Endothelial cell of umbilical vein (primary cell): ENCODE results near the gene PEX5L. TPM values are rescaled to one million over a fixed set of nuclear protein-coding genes. Genes with fewer than 3 reads are reported as not detected.

Source experiments
- BruUV-seq: library from RNA; stranded (reverse); fragments of 400-500 nt; replicated peaks from 2 replicates; lab custom pipeline; 2021; lab: Mats Ljungman, UMichigan
- CTCF ChIA-PET: fragments of 300-600, 350-600 bp; sonication (Branson Sonifier 250); formaldehyde crosslinking; loops from one replicate; lab custom pipeline; 2021; ENCODE audit warnings: antibody characterized with exemption, inconsistent platforms; lab: Charles Lee
- POLR2A ChIA-PET: fragments of 300-600, 350-600 bp; sonication (Branson Sonifier 250); formaldehyde crosslinking; loops from one replicate; lab custom pipeline; 2021; ENCODE audit warnings: antibody characterized with exemption, inconsistent platforms; lab: Charles Lee
- DNase-seq: peaks from one replicate; pipeline ENCODE4 v3.0.0-alpha.2; 2011; ENCODE audit warnings: low read depth, low spot score
- FAIRE-seq: peaks from 2 replicates; lab custom pipeline; 2011; peaks lifted over from hg19 to GRCh38; lab: Jason Lieb, UNC
- H2AFZ ChIP-seq: 2 replicates; pipeline ENCODE4 v1.6.0; 2012; ENCODE audit warnings: low read depth, low read length, control low read depth, inconsistent platforms
- H3K27ac ChIP-seq: 2 replicates; pipeline ENCODE4 v1.5.1; 2011; ENCODE audit warnings: low read depth, mild to moderate bottlenecking, control low read depth, low read length, moderate library complexity; ENCODE audit not compliant: insufficient read depth
- H3K27me3 ChIP-seq, 2 experiments: 2 replicates each; pipeline versions ENCODE4 v1.6.0 to v1.6.1; 2011; ENCODE audit warnings: low read length in 2 of 2, mixed read lengths in 1 of 2; ENCODE audit not compliant: control insufficient read depth in 2 of 2, insufficient read depth in 2 of 2
- H3K36me3 ChIP-seq, 2 experiments: 2 replicates in 1 of 2; 3 replicates in 1 of 2; pipeline ENCODE4 v1.5.1; 2011; ENCODE audit warnings: low read length in 2 of 2, mild to moderate bottlenecking in 1 of 2, moderate library complexity in 1 of 2; ENCODE audit not compliant: control insufficient read depth in 2 of 2, insufficient read depth in 2 of 2; ENCODE audit errors: extremely low read depth in 1 of 2
- H3K4me1 ChIP-seq: 3 replicates; pipeline ENCODE4 v1.5.1; 2011; ENCODE audit warnings: mild to moderate bottlenecking, low read length; ENCODE audit not compliant: control insufficient read depth, insufficient read depth; ENCODE audit errors: extremely low read depth
- H3K4me2 ChIP-seq: 2 replicates; pipeline ENCODE4 v1.6.1; 2011; ENCODE audit warnings: low read length, control low read depth, mixed read lengths; ENCODE audit not compliant: insufficient read depth
- H3K4me3 ChIP-seq, 3 experiments: fragments of 200-600 bp in 1 of 3; sonication (generic), shearing (Covaris generic) in 1 of 3; replicated peaks in 1 of 3; 2 replicates each; pipeline ENCODE4 v1.5.1; 2011 to 2016; ENCODE audit warnings: control low read depth in 3 of 3, low read length in 3 of 3, mild to moderate bottlenecking in 2 of 3, inconsistent platforms in 1 of 3, low read depth in 1 of 3, moderate library complexity in 1 of 3; ENCODE audit not compliant: insufficient read depth in 1 of 3
- H3K79me2 ChIP-seq: 2 replicates; pipeline ENCODE4 v1.6.0; 2012; ENCODE audit warnings: low read length, inconsistent platforms; ENCODE audit not compliant: control insufficient read depth, insufficient read depth
- H3K9ac ChIP-seq: replicated peaks from 2 replicates; pipeline ENCODE3; 2011; ENCODE audit warnings: low read length, control low read depth; ENCODE audit not compliant: insufficient read depth; ENCODE audit errors: extremely low read depth
- H3K9me1 ChIP-seq: replicated peaks from 3 replicates; pipeline ENCODE4 v1.6.0; 2011; ENCODE audit warnings: mild to moderate bottlenecking, low read length; ENCODE audit not compliant: control insufficient read depth, insufficient read depth; ENCODE audit errors: extremely low read depth
- H3K9me3 ChIP-seq: replicated peaks from 2 replicates; pipeline ENCODE4 v1.5.1; 2012; ENCODE audit warnings: low read length, inconsistent platforms; ENCODE audit not compliant: control insufficient read depth, insufficient read depth
- H4K20me1 ChIP-seq: replicated peaks from 2 replicates; pipeline ENCODE3; 2011; ENCODE audit warnings: mild to moderate bottlenecking, low read length; ENCODE audit not compliant: control insufficient read depth, insufficient read depth; ENCODE audit errors: extremely low read depth
- EZH2 ChIP-seq: IDR thresholded peaks from 2 replicates; pipeline ENCODE4 v1.6.1; 2012; ENCODE audit warnings: borderline replicate concordance, low read depth, mild to moderate bottlenecking, moderate library complexity, low read length, inconsistent platforms; ENCODE audit not compliant: severe bottlenecking
- FOS ChIP-seq: IDR thresholded peaks from 2 replicates; pipeline ENCODE4 v1.6.1; 2011; ENCODE audit warnings: mild to moderate bottlenecking, low read length, moderate library complexity, borderline replicate concordance; ENCODE audit not compliant: insufficient read depth
- GATA2 ChIP-seq: IDR thresholded peaks from 2 replicates; pipeline ENCODE4 v1.7.0; 2011; ENCODE audit warnings: low read depth, mild to moderate bottlenecking, moderate library complexity, mixed read lengths, low read length; ENCODE audit not compliant: insufficient read length, insufficient read depth
- JUN ChIP-seq: IDR thresholded peaks from 2 replicates; pipeline ENCODE4 v1.6.1; 2011; ENCODE audit warnings: borderline replicate concordance, low read depth; ENCODE audit not compliant: insufficient read length, insufficient read depth
- MYC ChIP-seq: IDR thresholded peaks from one replicate; pipeline ENCODE4 v1.6.1; 2011; ENCODE audit warnings: mild to moderate bottlenecking, low read depth, low read length
- POLR2A ChIP-seq: IDR thresholded peaks from 2 replicates; pipeline ENCODE4 v1.6.1; 2012; ENCODE audit warnings: low read depth, mild to moderate bottlenecking, control low read depth, low read length
- POLR2AphosphoS5 ChIP-seq: IDR thresholded peaks from 2 replicates; pipeline ENCODE4 v1.6.1; 2012; ENCODE audit warnings: low read depth, mild to moderate bottlenecking, control low read depth, low read length, moderate library complexity; ENCODE audit not compliant: insufficient read depth
- dilution Hi-C: fragments of 300-500 bp; cut with MboI; formaldehyde crosslinking; loops from one replicate; pipeline ENCODE4 v1.15.0; 2019; ENCODE audit warnings: low sequenced_read_pairs; ENCODE audit not compliant: extremely low pct_ligation_motif_present
- intact Hi-C: fragments of 100-400 bp; cut with micrococcal nuclease; formaldehyde crosslinking; loops from one replicate; pipeline ENCODE4 v1.10.0; 2022
- polyA plus RNA-seq, 4 experiments: library from polyadenylated mRNA; depleted of rRNA in 3 of 4; stranded (reverse) in 3 of 4; unstranded in 1 of 4; fragments of >200 nt; gene quantifications; 2 replicates each; pipeline versions ENCODE4 v1.2.1 to v1.2.3, GENCODE V29; 2011 to 2012; ENCODE audit warnings: missing spikeins in 1 of 4
- total RNA-seq: library from RNA; stranded (reverse); gene quantifications from 2 replicates; pipeline ENCODE4 v1.2.3, GENCODE V29; 2021
- TF ChIP-seq, protein P1 (sequence below), 2 donors: IDR thresholded peaks; 1 replicate in 1 of 2; 2 replicates in 1 of 2; pipeline ENCODE4 v1.5.1; 2011; ENCODE audit warnings: low read length in 2 of 2, mild to moderate bottlenecking in 2 of 2, moderate library complexity in 2 of 2, control low read depth in 1 of 2, inconsistent platforms in 1 of 2, low read depth in 1 of 2; ENCODE audit not compliant: insufficient read depth in 1 of 2; ENCODE audit errors: extremely low read depth in 1 of 2
- TF ChIP-seq, protein P2 (sequence below): IDR thresholded peaks from 2 replicates; pipeline ENCODE4 v1.6.1; 2011; ENCODE audit not compliant: insufficient read depth, insufficient read length

Gene PEX5L
- total and polyA plus RNA-seq, 2 donors (not counting 3 experiments of a cell fraction or from before 2014, with no cell fraction given), result not detected

- no peak overlapping the region for H2AFZ ChIP-seq
- H3K4me3 ChIP-seq, result no peak overlapping the region
- H3K9me3 ChIP-seq, result no peaks in the 10 kb centered on the region
- H4K20me1 ChIP-seq, result no peaks in the 10 kb centered on the region
- no peak overlapping the region for H3K9ac ChIP-seq
- H3K9me1 ChIP-seq, result no peaks in the 10 kb centered on the region
- no peaks in the 10 kb centered on the region for H3K27me3 ChIP-seq
- no peaks in the 10 kb centered on the region for H3K4me1 ChIP-seq
- H3K36me3 ChIP-seq, result no peaks in the 10 kb centered on the region
- no TSS peak for BruUV-seq
- no peak overlapping the region for H3K27ac ChIP-seq
- dilution Hi-C loops (no loop called here), intact Hi-C loops (no loop called here)
- H3K79me2 ChIP-seq, result no peaks in the 10 kb centered on the region
- no peak overlapping the region for H3K4me2 ChIP-seq
- no peak for FAIRE-seq
- CTCF ChIA-PET, result no interaction called here
- POLR2A ChIA-PET, result no interaction called here
- no peak for DNase-seq
- TF ChIP-seq, protein P1, sequence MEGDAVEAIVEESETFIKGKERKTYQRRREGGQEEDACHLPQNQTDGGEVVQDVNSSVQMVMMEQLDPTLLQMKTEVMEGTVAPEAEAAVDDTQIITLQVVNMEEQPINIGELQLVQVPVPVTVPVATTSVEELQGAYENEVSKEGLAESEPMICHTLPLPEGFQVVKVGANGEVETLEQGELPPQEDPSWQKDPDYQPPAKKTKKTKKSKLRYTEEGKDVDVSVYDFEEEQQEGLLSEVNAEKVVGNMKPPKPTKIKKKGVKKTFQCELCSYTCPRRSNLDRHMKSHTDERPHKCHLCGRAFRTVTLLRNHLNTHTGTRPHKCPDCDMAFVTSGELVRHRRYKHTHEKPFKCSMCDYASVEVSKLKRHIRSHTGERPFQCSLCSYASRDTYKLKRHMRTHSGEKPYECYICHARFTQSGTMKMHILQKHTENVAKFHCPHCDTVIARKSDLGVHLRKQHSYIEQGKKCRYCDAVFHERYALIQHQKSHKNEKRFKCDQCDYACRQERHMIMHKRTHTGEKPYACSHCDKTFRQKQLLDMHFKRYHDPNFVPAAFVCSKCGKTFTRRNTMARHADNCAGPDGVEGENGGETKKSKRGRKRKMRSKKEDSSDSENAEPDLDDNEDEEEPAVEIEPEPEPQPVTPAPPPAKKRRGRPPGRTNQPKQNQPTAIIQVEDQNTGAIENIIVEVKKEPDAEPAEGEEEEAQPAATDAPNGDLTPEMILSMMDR (IDR thresholded peaks at IDR 0.05; ENCODE audit: extremely low read depth in 1 of 2, insufficient read depth in 1 of 2, low read depth in 1 of 2, low read length in 2 of 2), result no peak
Measured at GRCh38 chr3:179943117-179943880, 93.4 kb downstream of the PEX5L start.

GRCh38 chr3:179942553-179943075 is 94.1 kb downstream of the PEX5L start:
- FAIRE-seq, result no peak
- no peaks in the 10 kb centered on the region for H3K27me3 ChIP-seq

More at GRCh38 chr3:179942553-179943075, 94.1 kb downstream of the PEX5L start:
- Histone ChIP-seq H4K20me1 (no peaks in the 10 kb centered on the region), H3K27ac (no peak overlapping the region), H3K4me2 (no peak overlapping the region), H3K4me3 (no peak overlapping the region), H3K9me1 (no peaks in the 10 kb centered on the region), H2AFZ (peak overlapping the region; percentile 17), H3K4me1 (no peaks in the 10 kb centered on the region), H3K9ac (no peak overlapping the region), H3K79me2 (no peaks in the 10 kb centered on the region), H3K9me3 (no peaks in the 10 kb centered on the region), H3K36me3 (no peaks in the 10 kb centered on the region)
- TF ChIP-seq FOS, result no peak
- TF ChIP-seq, protein P1 (IDR thresholded peaks at IDR 0.05; ENCODE audit: extremely low read depth in 1 of 2, insufficient read depth in 1 of 2, low read depth in 1 of 2, low read length in 2 of 2), result no peak
- no peak for TF ChIP-seq POLR2A
- TF ChIP-seq, protein P2, sequence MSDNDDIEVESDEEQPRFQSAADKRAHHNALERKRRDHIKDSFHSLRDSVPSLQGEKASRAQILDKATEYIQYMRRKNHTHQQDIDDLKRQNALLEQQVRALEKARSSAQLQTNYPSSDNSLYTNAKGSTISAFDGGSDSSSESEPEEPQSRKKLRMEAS, result no peak
- no peak for TF ChIP-seq MYC
- no peak for TF ChIP-seq JUN
- no peak for TF ChIP-seq EZH2
- TF ChIP-seq POLR2AphosphoS5, result no peak
- no peak for TF ChIP-seq GATA2
- intact Hi-C loops (no loop called here), dilution Hi-C loops (no loop called here)
- ChIA-PET POLR2A (no interaction called here), CTCF (interaction anchor here (1.4 kb wide), 1 partner anchor 14 kb away, joined by 6 read pairs; no protein-coding TSS in a partner anchor)
- BruUV-seq, result no TSS peak
- no peak for DNase-seq
